H1 (cell line): ENCODE measurements around the gene NGFR. TPM values are rescaled to one million over a fixed set of nuclear protein-coding genes. Genes with fewer than 3 reads are reported as not detected.

Experiments
- CTCF ChIA-PET: fragments of 300-600 bp; sonication (Branson Sonifier 250); formaldehyde crosslinking; loops from one replicate; lab custom pipeline; 2021; ENCODE audit not compliant: partially characterized antibody; lab: Charles Lee
- POLR2A ChIA-PET: fragments of 300-600 bp; sonication (Branson Sonifier 250); formaldehyde crosslinking; loops from one replicate; lab custom pipeline; 2021; ENCODE audit warnings: inconsistent platforms; ENCODE audit not compliant: partially characterized antibody; lab: Charles Lee
- DNase-seq, 2 experiments: peaks; one replicate each; pipeline versions ENCODE4 v3.0.0 to v3.0.0-alpha.2; 2010 to 2022; ENCODE audit warnings: low spot score in 2 of 2, low read depth in 1 of 2, mixed read lengths in 1 of 2
- FAIRE-seq: peaks from 2 replicates; lab custom pipeline; 2011; peaks lifted over from hg19 to GRCh38; lab: Jason Lieb, UNC
- H2AFZ ChIP-seq: 2 replicates; pipeline ENCODE4 v1.8.1; 2012; ENCODE audit warnings: low read length, inconsistent platforms
- H2AK5ac ChIP-seq: 2 replicates; pipeline ENCODE4 v1.6.1; 2013; ENCODE audit warnings: low read depth, low read length
- H2BK120ac ChIP-seq: replicated peaks from 2 replicates; pipeline ENCODE3; 2013; ENCODE audit warnings: low read depth, low read length, inconsistent platforms
- H2BK12ac ChIP-seq: 2 replicates; pipeline ENCODE4 v1.6.1; 2013; ENCODE audit warnings: low read depth, low read length
- H2BK15ac ChIP-seq: 2 replicates; pipeline ENCODE4 v1.6.1; 2013; ENCODE audit warnings: low read length
- H2BK20ac ChIP-seq: 2 replicates; pipeline ENCODE4 v1.6.1; 2013; ENCODE audit warnings: low read length
- H2BK5ac ChIP-seq: 2 replicates; pipeline ENCODE4 v1.6.1; 2013; ENCODE audit warnings: low read depth, low read length
- H3K14ac ChIP-seq: 2 replicates; pipeline ENCODE4 v1.6.1; 2013; ENCODE audit warnings: inconsistent platforms; ENCODE audit not compliant: insufficient read length
- H3K18ac ChIP-seq: 2 replicates; pipeline ENCODE4 v1.6.1; 2013; ENCODE audit warnings: low read length; ENCODE audit errors: extremely low read depth
- H3K23ac ChIP-seq: 2 replicates; pipeline ENCODE4 v1.6.1; 2013; ENCODE audit warnings: inconsistent platforms; ENCODE audit not compliant: insufficient read length
- H3K23me2 ChIP-seq: 2 replicates; pipeline ENCODE4 v1.6.1; 2013; ENCODE audit warnings: low read depth, low read length
- H3K27ac ChIP-seq: 2 replicates; pipeline ENCODE4 v1.6.1; 2011; ENCODE audit warnings: low read depth, low read length, inconsistent platforms
- H3K27me3 ChIP-seq, 4 experiments: replicated peaks in 1 of 4; 1 replicate in 1 of 4; 2 replicates in 3 of 4; pipeline versions ENCODE4 v1.6.1 to v1.8.1; 2011 to 2013; ENCODE audit warnings: low read length in 3 of 4, mild to moderate bottlenecking in 3 of 4, inconsistent platforms in 2 of 4, mixed read lengths in 2 of 4, moderate library complexity in 1 of 4; ENCODE audit not compliant: control insufficient read depth in 3 of 4, insufficient read depth in 3 of 4; ENCODE audit errors: extremely low read depth in 1 of 4
- H3K36me3 ChIP-seq, 4 experiments: 2 replicates each; pipeline versions ENCODE4 v1.6.1 to v1.8.1; 2011 to 2013; ENCODE audit warnings: mild to moderate bottlenecking in 4 of 4, low read length in 3 of 4, moderate library complexity in 2 of 4, control low read depth in 1 of 4, inconsistent platforms in 1 of 4; ENCODE audit not compliant: insufficient read depth in 4 of 4, control insufficient read depth in 2 of 4
- H3K4ac ChIP-seq: replicated peaks from 2 replicates; pipeline ENCODE3; 2013; ENCODE audit warnings: low read length, low read depth, mixed read lengths, inconsistent platforms; ENCODE audit not compliant: insufficient read length
- H3K4me1 ChIP-seq, 4 experiments: replicated peaks in 1 of 4; 1 replicate in 1 of 4; 2 replicates in 3 of 4; pipeline versions ENCODE4 v1.6.1 to v1.8.1; 2011 to 2013; ENCODE audit warnings: low read length in 3 of 4, inconsistent platforms in 2 of 4, mixed read lengths in 1 of 4; ENCODE audit not compliant: insufficient read depth in 4 of 4, control insufficient read depth in 3 of 4
- H3K4me2 ChIP-seq, 2 experiments: 2 replicates each; pipeline versions ENCODE4 v1.6.1 to v1.8.1; 2011 to 2013; ENCODE audit warnings: low read depth in 2 of 2, low read length in 2 of 2, control low read depth in 1 of 2, inconsistent platforms in 1 of 2, mild to moderate bottlenecking in 1 of 2; ENCODE audit not compliant: insufficient read depth in 1 of 2
- H3K4me3 ChIP-seq, 4 experiments: fragments of 200-600, 300-600 bp in 1 of 4; sonication (generic), shearing (Covaris generic), sonication (Bioruptor Twin) in 1 of 4; 2 replicates each; pipeline versions ENCODE4 v1.5.1 to v1.8.1; 2011 to 2016; ENCODE audit warnings: low read length in 4 of 4, low read depth in 3 of 4, control low read depth in 2 of 4, inconsistent platforms in 2 of 4, mild to moderate bottlenecking in 2 of 4, mixed read lengths in 1 of 4, moderate library complexity in 1 of 4; ENCODE audit not compliant: insufficient read depth in 2 of 4; ENCODE audit errors: extremely low read depth in 1 of 4
- H3K56ac ChIP-seq: replicated peaks from 2 replicates; pipeline ENCODE3; 2013; ENCODE audit warnings: low read depth, mild to moderate bottlenecking, mixed read lengths, low read length, inconsistent platforms; ENCODE audit not compliant: insufficient read length
- H3K79me1 ChIP-seq: 2 replicates; pipeline ENCODE4 v1.6.1; 2013; ENCODE audit warnings: low read depth, low read length, control low read depth
- H3K79me2 ChIP-seq, 2 experiments: 2 replicates each; pipeline versions ENCODE4 v1.6.1 to v1.8.1; 2012 to 2013; ENCODE audit warnings: low read length in 2 of 2, mild to moderate bottlenecking in 2 of 2, inconsistent platforms in 1 of 2; ENCODE audit not compliant: insufficient read depth in 2 of 2, control insufficient read depth in 1 of 2
- H3K9ac ChIP-seq, 4 experiments: replicated peaks in 1 of 4; 1 replicate in 1 of 4; 2 replicates in 3 of 4; pipeline versions ENCODE4 v1.6.1 to v1.8.1; 2011 to 2013; ENCODE audit warnings: low read depth in 3 of 4, low read length in 3 of 4, control low read depth in 2 of 4, mild to moderate bottlenecking in 2 of 4, moderate library complexity in 2 of 4, inconsistent platforms in 1 of 4; ENCODE audit errors: extremely low read depth in 1 of 4
- H3K9me3 ChIP-seq, 2 experiments: 2 replicates each; pipeline versions ENCODE4 v1.6.1 to v1.8.1; 2012 to 2013; ENCODE audit warnings: mild to moderate bottlenecking in 2 of 2, moderate library complexity in 2 of 2, control low read depth in 1 of 2, inconsistent platforms in 1 of 2, low read depth in 1 of 2, low read length in 1 of 2, mixed read lengths in 1 of 2; ENCODE audit not compliant: insufficient read depth in 2 of 2
- H4K20me1 ChIP-seq, 2 experiments: replicated peaks in 1 of 2; 2 replicates each; pipeline versions ENCODE3 to v1.8.1; 2011 to 2013; ENCODE audit warnings: inconsistent platforms in 2 of 2, low read length in 2 of 2, mild to moderate bottlenecking in 1 of 2; ENCODE audit not compliant: insufficient read depth in 2 of 2, control insufficient read depth in 1 of 2
- H4K5ac ChIP-seq: 2 replicates; pipeline ENCODE4 v1.6.1; 2013; ENCODE audit warnings: low read length, low read depth, mixed read lengths, inconsistent platforms; ENCODE audit not compliant: insufficient read length
- H4K8ac ChIP-seq: 2 replicates; pipeline ENCODE4 v1.8.0; 2013; ENCODE audit warnings: mild to moderate bottlenecking, moderate library complexity, low read length, inconsistent platforms; ENCODE audit not compliant: insufficient read depth; ENCODE audit errors: extremely low read depth
- H4K91ac ChIP-seq: replicated peaks from 2 replicates; pipeline ENCODE3; 2013; ENCODE audit warnings: low read length, mixed read lengths, inconsistent platforms; ENCODE audit not compliant: insufficient read length
- BACH1 ChIP-seq: IDR thresholded peaks from 2 replicates; pipeline ENCODE4 v1.6.1; 2012; ENCODE audit warnings: low read length, improper control_type of control experiment
- BCL11A ChIP-seq, 2 experiments: IDR thresholded peaks; one replicate each; pipeline ENCODE4 v1.6.1; 2011; ENCODE audit warnings: low read depth in 2 of 2, low read length in 2 of 2, mild to moderate bottlenecking in 2 of 2
- CHD2 ChIP-seq: IDR thresholded peaks from 2 replicates; pipeline ENCODE4 v1.6.1; 2012; ENCODE audit warnings: low read length, improper control_type of control experiment
- EZH2 ChIP-seq: fragments of 200-600 bp; sonication (generic); IDR thresholded peaks from 2 replicates; pipeline ENCODE4 v1.7.1; 2012; ENCODE audit warnings: low read depth, mild to moderate bottlenecking, moderate library complexity, low read length, inconsistent platforms; ENCODE audit not compliant: severe bottlenecking
- GABPA ChIP-seq: IDR thresholded peaks from 2 replicates; pipeline ENCODE4 v1.6.1; 2011; ENCODE audit warnings: mild to moderate bottlenecking, low read length, moderate library complexity, borderline replicate concordance; ENCODE audit not compliant: insufficient read depth
- SAP30 ChIP-seq: fragments of 300-600 bp; sonication (generic); IDR thresholded peaks from 2 replicates; pipeline ENCODE4 v1.7.1; 2012; ENCODE audit warnings: low read length, moderate library complexity, mild to moderate bottlenecking, inconsistent platforms; ENCODE audit not compliant: insufficient read depth, insufficient replicate concordance
- TAF7 ChIP-seq: optimal IDR thresholded peaks from 2 replicates; pipeline ENCODE3; 2011; ENCODE audit warnings: low read depth, mild to moderate bottlenecking, inconsistent platforms, low read length, moderate library complexity, borderline replicate concordance
- TCF12 ChIP-seq: IDR thresholded peaks from 2 replicates; pipeline ENCODE4 v1.6.1; 2011; ENCODE audit warnings: low read depth, mild to moderate bottlenecking, low read length
- WGBS, 2 experiments: shearing (Covaris generic) in 1 of 2; methylation state at CpG; one replicate each; pipeline versions ENCODE4 v1.1.6 to v1.1.7; 2013 to 2015; ENCODE audit warnings: low lambda C conversion rate in 2 of 2, mixed read lengths in 2 of 2, inconsistent platforms in 1 of 2, low coverage in 1 of 2, missing lambda C conversion rate in 1 of 2; ENCODE audit not compliant: insufficient replicate concordance in 2 of 2, insufficient coverage in 1 of 2, insufficient read length in 1 of 2; ENCODE audit errors: extremely low coverage in 1 of 2, missing lambda C conversion rate in 1 of 2; 5-methylcytosine and 5-hydroxymethylcytosine counted together
- polyA plus RNA-seq, 7 experiments: library from polyadenylated mRNA; depleted of rRNA in 3 of 7; stranded (reverse) in 5 of 7; unstranded in 2 of 7; fragments of >200 nt in 5 of 7; fragments of 200-250 nt in 2 of 7; gene quantifications; 1 replicate in 5 of 7; 2 replicates in 1 of 7; 4 replicates in 1 of 7; pipeline versions ENCODE4 v1.2.1 to v1.2.3, GENCODE V29; 2011 to 2013; ENCODE audit warnings: missing spikeins in 2 of 7, mixed read lengths in 2 of 7
- total RNA-seq: library from RNA; stranded (reverse); fragmentation: NEBNext Ultra II Directional; extraction: Animal tissue kit (Norgen Biotek cat#: 25700); gene quantifications from 2 replicates; pipeline ENCODE4 v1.2.1, GENCODE V29; 2021
- TF ChIP-seq, protein P1 (sequence below), 3 experiments: IDR thresholded peaks; 1 replicate in 2 of 3; 2 replicates in 1 of 3; pipeline versions ENCODE4 v1.5.1 to v1.6.1; 2011; ENCODE audit warnings: low read length in 3 of 3, mild to moderate bottlenecking in 3 of 3, inconsistent platforms in 2 of 3, low read depth in 1 of 3, moderate library complexity in 1 of 3; ENCODE audit not compliant: insufficient read depth in 1 of 3; ENCODE audit errors: control extremely low read depth in 1 of 3

Gene NGFR
- total and polyA plus RNA-seq, 2 of the 8 experiments (the other 6 are each of a cell fraction or from before 2014, with no cell fraction given): 8.1 to 10.3 TPM

DNA sequence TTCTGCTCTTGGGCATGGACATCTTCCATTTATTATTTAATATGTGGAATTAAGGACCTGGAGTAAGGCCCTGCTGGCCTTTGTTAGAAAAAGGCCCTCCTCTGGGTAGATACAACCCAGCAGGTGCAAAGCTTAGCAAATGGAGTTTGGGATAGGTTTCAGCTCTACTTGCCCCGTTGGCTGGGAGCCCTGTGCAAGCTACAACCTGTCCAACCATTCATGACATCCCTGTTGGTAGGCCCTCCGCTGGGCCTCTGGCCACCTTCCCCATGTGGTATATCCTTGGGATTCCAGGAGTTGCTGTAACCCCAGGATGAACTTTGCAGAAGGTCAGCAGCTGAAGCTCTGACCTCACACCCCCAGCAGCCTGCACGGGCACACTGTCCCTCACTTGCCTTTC lies 6.4 kb downstream of the NGFR start:
- Histone ChIP-seq H3K9me3 (no peaks in the 10 kb centered on the region), H4K20me1 (no peaks in the 10 kb centered on the region), H3K27me3 (peaks cover 5 to 26% (median 22%) of the 10 kb centered on the region in 4 experiments), H3K14ac (no peak overlapping the region), H2AK5ac (peak overlapping the region; percentile 49; the same call in 1 of the 2 replicates), H3K4me2 (no peak overlapping the region), H3K4me1 (peaks cover 0 to 13% (median 8%) of the 10 kb centered on the region in 4 experiments; a peak in 6 of 7 replicates), H3K56ac (no peak overlapping the region), H3K23me2 (peaks cover 14% of the 10 kb centered on the region; the same call in 1 of the 2 replicates), H2BK20ac (no peak overlapping the region), H2BK12ac (no peak overlapping the region), H3K4me3 (no peak overlapping the region), H3K9ac (no peak overlapping the region), H3K79me1 (no peaks in the 10 kb centered on the region), H3K27ac (no peak overlapping the region), H4K8ac (no peak overlapping the region), H4K91ac (no peak overlapping the region), H2BK120ac (no peak overlapping the region), H4K5ac (no peak overlapping the region), H2BK15ac (peak overlapping the region; percentile 88; the same call in 1 of the 2 replicates), H2BK5ac (no peak overlapping the region), H2AFZ (no peak overlapping the region), H3K18ac (no peak overlapping the region), H3K36me3 (no peaks in the 10 kb centered on the region), H3K23ac (no peak overlapping the region), H3K79me2 (no peaks in the 10 kb centered on the region), H3K4ac (no peak overlapping the region)
- DNase-seq (no peak), FAIRE-seq (no peak)
- ChIA-PET POLR2A (interaction anchor here (1.6 kb wide), 1 partner anchor 15 kb away, joined by 6 read pairs; no protein-coding TSS in a partner anchor), CTCF (interaction anchor here (0.7 to 12.8 kb wide), 10 partner anchors 9 to 272 kb away, joined by 3 to 210 read pairs (median 5); no protein-coding TSS in a partner anchor)
- 85% methylated on average over 3 of the region's 3 CpGs; no CpG with 5 or more reads in 1 of the 2 experiments for WGBS, 2 experiments
- TF ChIP-seq BACH1: no peak
- TF ChIP-seq CHD2: no peak
- TF ChIP-seq TCF12: no peak
- TF ChIP-seq SAP30: no peak
- no peak for TF ChIP-seq GABPA
- no peak for TF ChIP-seq TAF7
- TF ChIP-seq, protein P1, sequence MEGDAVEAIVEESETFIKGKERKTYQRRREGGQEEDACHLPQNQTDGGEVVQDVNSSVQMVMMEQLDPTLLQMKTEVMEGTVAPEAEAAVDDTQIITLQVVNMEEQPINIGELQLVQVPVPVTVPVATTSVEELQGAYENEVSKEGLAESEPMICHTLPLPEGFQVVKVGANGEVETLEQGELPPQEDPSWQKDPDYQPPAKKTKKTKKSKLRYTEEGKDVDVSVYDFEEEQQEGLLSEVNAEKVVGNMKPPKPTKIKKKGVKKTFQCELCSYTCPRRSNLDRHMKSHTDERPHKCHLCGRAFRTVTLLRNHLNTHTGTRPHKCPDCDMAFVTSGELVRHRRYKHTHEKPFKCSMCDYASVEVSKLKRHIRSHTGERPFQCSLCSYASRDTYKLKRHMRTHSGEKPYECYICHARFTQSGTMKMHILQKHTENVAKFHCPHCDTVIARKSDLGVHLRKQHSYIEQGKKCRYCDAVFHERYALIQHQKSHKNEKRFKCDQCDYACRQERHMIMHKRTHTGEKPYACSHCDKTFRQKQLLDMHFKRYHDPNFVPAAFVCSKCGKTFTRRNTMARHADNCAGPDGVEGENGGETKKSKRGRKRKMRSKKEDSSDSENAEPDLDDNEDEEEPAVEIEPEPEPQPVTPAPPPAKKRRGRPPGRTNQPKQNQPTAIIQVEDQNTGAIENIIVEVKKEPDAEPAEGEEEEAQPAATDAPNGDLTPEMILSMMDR (IDR thresholded peaks at IDR 0.05; ENCODE audit: control extremely low read depth in 1 of 3, insufficient read depth in 1 of 3, low read depth in 1 of 3, low read length in 3 of 3): no peak
- no peak for TF ChIP-seq BCL11A (IDR thresholded peaks at IDR 0.05; ENCODE audit: low read depth in 2 of 2, low read length in 2 of 2)
- no peak for TF ChIP-seq EZH2
